ENCODE data around the gene GSAP.

GRCh38 chr7:77393261-77393660, 22.9 kb downstream of the GSAP start:
- no peak for TF ChIP-seq CTCF (IDR thresholded peaks at IDR 0.05)
- TF ChIP-seq POLR2A (IDR thresholded peaks at IDR 0.05; ENCODE audit: low read depth): no peak
- no peak for TF ChIP-seq POLR2AphosphoS5 (IDR thresholded peaks at IDR 0.05)
- no peak for TF ChIP-seq EP300 (IDR thresholded peaks at IDR 0.05)

Data from esophagus muscularis mucosa (tissue), 4 donors.